Mucosa of gallbladder (tissue), 1 donor: ENCODE results near the gene NPAS4. TPM values are rescaled to one million over a fixed set of nuclear protein-coding genes. Genes with fewer than 3 reads are reported as not detected.
"Not testable (repeated sequence)": the region's sequence is repeated elsewhere in the genome, so short reads cannot be mapped to it uniquely, and the experiment has no call there.

Experiments used
- DNase-seq: peaks from one replicate; pipeline ENCODE4 v3.0.0-alpha.2; 2020; ENCODE audit warnings: low spot score
- total RNA-seq: library from RNA; stranded (reverse); gene quantifications from one replicate; pipeline ENCODE4 v1.2.1, GENCODE V29; 2021
- donor health status: DM: no; HTN: no; CAD: no.

Gene NPAS4
- total RNA-seq, 1 donor from 2014 or later = 1.5 TPM

DNA sequence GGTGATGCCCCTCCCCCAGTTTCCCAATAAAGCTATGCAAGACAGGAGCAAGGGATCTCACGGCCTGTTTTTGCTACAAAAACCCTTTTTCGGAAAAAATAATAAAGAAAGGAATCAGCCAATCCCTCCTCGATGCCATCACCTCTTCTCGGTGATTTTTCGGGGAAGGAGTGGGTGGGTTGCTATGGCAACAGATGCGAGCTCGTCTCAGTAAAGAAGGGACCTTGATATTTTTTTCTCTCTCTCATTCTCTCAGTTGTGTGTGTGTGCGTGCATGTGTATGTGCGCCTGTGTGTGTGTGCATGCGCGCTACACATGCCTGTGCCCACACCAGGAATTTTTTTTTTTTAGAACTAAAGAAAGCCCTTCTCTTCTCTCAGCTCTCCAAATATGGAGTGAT lies 3.8 kb upstream of the NPAS4 start:
- no peak for DNase-seq

DNA sequence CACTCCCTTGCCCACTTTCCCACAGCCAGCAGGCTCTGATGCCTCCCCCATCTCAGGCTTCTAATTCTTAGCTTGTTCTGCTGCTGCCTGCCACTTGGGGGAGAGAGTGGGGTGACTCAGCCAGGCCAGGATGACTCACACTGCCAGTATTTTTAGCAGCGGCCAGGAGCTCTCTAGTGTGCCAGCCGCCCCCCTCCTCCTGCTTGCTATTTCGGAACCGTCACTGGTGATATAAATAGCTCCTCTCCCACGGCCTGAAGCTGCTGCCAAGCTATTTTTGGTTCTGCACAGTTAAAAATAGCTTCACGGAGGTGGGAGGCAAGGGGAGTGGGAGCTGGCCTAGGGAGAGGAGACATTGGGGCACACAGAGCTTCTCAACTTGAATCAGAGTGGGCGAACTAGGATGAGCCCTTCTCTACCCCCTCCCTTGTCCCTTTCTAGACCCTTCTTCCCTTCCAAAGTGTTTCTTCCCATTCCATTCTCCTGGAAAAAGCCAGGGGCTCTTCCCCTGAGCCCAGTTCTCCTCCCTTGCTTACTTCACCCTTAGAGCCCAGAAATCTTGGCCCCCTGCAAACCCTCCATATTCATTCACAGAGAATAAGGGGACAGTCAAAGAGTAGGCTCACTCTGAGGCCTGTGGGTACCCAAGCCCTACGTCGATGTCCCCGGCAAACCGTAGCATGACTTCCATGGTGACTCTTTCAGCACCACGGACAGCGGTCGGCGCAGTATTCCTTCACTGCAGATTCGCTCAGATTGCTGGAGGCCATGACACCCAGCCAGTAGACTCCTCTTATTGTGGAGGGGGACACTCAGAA lies 2.5 kb upstream of the NPAS4 start:
- peak; percentile 53 for DNase-seq

DNA sequence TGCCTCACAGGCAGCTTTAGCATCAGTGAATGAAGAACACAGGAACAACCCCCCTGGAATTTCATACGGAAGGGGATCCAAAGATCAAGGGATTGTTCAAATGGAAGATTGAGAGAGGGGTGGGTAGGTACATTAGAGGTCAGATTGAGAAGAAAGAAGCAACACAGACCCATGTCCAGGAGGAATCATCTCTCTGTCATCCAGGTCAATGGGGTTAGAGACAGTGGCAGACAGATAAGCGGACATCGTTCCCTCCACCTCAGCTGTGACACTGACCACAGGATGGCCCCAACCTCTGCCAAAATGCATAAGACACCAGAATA lies 1.9 kb upstream of the NPAS4 start:
- no peak for DNase-seq

DNA sequence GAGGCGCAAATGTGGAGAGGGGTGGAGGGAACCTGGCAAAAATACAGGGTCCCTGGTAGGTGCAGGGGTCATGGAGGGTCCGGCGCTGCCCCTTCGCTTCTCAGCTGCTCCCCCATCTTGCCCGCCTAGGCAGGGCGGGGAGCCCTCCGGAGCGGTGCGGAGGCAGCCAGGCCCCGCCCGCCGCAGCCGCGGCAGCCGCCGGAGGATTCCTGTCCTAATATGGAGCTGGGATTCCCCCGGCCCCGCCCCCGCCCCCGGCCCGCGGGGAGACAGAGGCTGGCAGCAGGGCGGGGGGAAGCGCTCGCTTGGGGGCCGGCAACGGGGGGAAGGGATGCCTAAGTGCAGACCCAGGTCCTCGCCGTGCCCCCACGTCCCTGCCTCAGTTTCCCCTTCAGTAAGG lies 1.0 kb upstream of the NPAS4 start:
- DNase-seq = no peak

DNA sequence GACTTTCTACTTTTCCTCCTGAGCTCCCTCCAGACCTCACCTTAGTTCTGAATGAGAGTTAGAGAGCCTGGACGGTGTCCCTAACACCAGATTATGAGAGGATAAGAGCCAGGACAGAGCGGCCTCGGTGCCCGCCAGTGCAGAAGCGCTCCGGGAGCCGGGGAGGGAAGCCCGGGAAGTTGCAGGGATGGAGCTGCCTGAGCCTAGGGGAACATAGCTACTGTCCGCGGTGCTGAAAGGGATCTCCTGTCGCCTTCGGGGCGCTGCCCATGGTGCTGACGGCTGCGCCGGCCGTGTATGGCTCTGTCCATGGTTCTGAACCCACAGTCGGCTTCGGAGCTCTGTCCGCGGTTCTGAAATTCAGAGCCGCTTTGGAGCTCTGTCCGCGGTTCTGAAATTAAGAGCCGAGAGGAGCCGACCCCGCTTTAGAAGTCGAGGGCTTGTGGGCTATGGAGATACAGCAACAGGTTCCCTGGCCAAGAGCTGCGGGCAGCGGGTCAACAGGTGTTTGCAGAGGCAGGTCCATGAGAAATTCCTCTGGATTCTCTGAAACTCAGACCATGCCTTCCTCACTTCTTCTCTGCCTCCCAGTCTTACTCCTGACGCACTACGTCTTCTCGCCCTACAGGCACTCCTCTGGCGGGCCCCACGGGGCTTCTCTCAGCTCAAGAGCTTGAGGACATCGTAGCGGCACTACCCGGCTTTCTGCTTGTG lies 814 bp downstream of the NPAS4 start:
- DNase-seq = peak; percentile 94

DNA sequence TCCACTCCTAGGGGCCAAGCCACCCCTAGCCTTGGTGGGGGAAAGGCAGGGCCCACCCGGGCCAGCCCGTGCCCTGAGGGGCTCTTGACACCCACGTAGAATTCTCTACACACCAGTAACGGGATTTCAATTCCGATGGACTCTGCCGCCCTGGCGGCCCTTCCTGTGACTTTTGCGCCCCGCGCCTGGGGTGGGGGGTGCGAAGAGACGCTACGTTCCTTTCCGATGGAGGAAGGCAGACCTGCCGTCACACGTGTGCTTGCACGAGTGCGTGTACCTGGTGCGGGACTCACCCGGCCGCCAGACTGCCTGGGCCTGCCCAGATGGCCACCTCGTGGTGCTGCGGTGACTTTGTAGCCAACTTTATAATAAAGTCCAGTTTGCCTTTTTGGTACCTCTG lies 5.5 kb downstream of the NPAS4 start:
- DNase-seq = no peak

DNA sequence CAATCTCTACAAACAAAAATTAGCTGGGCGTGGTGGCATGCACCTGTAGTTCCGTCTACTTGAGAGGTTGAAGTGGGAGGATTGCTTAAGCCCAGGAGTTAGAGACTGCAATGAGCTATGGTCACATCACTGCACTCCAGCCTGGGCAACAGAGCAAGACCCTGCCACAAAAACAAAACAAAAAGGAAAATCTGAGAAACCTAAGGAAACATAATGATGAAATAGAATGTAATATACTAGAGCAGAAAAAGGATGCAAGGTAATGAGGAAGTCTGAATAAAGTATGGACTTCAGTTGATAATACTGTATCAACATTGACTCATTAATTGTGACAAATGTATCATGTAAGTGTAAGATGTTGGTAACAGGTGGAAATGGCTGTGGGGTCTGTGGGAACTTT lies 8.1 kb downstream of the NPAS4 start:
- no peak for DNase-seq

DNA sequence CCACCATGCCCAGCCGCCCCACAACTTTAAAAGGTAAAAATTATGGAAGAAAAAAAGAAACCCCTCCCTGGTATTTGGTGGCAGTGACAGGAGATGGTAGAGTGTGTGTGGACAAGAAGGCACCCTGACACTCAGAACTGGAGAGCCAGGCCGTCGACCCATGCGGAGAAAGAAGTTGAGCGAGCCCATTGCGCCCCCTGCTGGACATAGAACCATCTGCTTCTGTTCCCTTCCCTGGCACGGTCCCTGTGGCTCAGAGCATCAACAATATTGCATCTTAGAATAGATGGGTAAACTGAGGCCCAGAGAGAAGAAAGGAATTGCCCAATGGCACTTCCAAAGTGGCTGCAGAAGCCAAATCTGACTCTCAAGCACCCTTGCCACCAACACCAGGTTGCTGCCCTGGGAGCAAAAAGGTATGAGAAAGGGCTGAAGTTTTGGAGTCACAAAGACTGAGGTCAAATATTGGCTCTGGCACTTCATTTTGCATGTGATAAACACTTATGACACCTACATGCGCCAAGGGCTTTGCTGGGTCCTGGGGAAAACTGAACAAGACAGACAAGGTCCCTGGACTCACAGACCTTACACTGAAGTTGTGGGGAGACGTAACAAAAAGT lies 9.3 kb downstream of the NPAS4 start:
- DNase-seq = peak; percentile 68

DNA sequence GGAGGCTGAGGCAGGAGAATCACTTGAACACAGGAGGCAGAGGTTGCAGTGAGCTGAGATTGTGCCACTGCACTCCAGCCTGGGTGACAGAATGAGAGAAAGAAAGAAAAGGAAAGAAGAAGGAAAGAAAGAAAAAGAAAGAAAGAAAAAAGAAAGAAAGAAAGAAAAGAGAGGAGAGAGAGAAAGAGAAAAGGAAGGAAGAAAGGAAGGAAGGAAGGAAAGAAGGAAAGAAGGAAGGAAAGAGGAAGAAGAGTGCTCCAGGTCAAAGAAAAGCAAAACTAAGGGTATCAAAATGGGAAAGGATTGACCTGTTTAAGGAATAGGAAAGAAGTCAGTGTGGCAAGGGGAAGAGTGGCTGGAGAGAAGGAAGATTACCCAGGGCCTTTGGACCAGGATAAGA lies 10.5 kb downstream of the NPAS4 start:
- not testable (repeated sequence) for DNase-seq

DNA sequence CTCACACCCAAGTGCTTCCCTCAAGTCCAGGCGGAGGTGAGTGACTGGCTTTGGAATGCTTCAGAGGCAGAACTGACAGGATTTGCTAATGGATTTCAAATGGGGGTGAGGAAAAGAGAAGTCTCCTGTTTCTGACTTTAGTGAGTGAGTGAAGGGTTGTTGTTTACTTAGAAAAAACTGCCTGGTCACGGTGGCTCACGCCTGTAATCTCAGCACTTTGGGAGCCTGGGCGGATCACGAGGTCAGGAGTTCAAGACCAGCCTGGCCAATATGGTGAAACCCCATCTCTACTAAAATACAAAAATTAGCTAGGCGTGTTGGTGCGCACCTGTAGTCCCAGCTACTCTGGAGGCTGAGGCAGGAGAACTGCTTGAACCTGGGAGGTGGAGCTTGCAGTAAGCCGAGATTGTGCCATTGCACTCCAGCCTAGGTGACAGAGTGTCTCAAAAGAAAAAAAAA lies 11.1 kb downstream of the NPAS4 start:
- not testable (repeated sequence) for DNase-seq

DNA sequence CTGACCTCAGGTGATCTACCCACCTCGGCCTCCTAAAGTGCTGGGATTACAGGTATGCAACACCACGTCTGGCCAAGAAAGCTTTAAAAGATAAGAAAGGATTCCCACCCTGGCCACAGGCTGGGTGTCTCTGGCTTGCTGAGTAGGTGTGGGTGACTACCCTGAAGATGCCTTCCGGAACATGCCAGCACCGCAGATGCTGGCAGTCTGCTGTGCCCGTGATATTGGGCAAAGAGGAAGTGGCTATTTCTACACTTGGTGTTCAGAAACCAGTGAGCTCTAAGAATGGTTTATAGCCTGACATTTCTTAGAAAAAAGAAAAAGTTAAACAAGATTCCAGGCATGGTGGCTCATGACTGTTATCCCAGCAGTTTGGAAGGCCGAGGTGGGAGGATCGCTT lies 11.8 kb downstream of the NPAS4 start:
- DNase-seq = no peak

DNA sequence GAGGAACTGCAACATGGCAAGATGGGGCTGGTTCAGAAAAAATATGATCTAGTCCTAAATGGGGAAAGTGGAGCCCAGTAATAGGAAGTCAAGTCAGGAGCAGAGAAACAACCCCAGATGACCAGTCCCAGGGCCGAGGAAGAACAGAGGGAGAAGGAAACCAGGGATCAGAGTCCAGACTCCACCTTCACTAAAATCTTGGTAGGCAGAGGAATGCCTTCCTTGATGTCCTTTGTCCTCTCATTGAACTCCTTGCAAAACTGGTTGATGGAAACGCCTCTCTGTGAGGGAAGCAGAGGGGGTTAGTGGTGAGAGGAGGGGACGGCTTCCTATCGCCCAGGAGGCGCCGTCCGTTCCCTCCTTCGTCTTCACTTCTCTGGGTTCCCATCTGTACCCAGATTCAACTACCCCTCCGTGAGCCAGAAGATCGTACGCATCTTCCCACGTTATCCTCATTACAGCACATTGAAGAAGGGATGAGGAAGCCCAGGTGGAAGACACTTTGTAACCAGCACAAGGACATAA lies 17.2 kb downstream of the NPAS4 start:
- DNase-seq = no peak

DNA sequence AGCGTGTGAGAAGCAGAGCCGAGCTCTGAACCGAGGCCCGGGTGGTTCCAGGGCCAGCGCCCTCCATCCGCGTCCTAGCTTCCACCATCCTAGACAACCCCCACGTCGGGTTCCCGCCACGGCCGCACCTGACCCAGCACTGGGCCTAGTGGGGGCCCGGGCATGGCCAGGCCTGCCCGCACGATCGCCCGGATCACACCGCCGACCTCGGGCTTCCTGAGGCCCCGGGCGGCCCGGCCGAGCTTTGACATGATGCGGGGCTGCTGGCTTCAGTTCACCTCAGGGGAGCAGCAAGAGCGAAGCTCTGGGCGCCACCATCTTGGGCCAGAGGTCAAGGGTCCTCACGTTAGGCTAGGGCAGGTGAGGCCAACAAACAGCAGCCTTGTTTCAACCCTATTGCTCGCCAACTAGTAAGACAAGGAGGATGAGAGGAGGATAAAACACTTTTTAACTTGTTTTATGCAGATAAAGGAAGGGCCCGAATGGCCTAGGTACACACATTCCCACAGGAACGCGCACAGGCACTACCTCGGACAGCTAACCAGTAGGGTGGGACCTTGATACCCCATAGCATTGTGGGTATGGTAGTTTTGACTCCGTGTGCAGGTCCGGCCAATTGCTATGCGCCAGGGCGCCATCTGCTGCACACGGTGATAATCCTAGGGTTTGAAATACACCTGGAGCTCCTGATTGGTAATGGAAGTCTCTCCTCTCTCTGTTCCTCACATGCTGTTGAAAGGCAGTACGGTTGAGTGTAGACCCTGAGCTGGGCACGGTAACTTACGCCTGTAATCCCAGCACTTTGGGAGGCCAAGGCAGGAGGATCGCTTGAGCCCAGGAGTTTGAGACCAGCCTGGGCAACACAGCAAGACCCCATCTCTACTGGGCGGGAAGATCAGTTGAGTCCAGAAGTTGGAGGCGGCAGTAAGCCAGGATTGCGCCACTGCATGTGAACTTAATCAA lies 17.9 kb downstream of the NPAS4 start, which contains the start of gene MRPL11:
Gene MRPL11, minus strand, starts transcription at position 345 of the 963 bp plus-strand sequence. Its CDS starts 94 bp downstream, at position 251.
- DNase-seq = peak; percentile 92

DNA sequence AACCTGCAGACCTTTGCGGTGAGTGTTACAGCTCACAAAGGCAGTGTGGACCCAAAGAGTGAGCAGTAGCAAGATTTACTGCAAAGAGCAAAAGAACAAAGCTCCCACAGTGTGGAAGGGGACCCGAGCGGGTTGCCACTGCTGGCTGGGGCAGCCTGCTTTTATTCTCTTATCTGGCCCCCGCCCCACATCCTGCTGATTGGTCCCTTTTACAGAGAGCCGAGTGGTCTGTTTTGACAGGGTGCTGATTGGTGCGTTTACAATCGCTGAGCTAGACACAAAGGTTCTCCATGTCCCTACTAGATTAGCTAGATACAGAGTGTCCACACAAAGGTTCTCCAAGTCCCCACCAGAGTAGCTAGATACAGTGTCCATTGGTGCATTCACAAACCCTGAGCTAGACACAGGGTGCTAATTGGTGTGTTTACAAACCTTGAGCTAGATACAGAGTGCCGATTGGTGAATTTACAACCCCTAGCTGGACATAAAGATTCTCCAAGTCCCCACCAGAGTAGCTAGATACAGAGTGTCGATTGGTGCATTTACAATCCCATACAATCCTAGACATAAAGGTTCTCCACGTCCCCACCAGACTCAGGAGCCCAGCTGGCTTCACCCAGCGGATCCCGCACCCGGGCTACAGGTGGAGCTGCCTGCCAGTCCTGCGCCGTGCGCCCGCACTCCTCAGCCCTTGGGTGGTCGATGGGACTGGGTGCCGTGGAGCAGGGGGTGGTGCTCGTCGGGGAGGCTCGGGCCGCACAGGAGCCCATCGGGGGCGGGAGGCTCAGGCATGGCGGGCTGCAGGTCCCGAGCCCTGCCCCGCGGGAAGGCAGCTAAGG lies 19.5 kb downstream of the NPAS4 start:
- not testable (repeated sequence) for DNase-seq

DNA sequence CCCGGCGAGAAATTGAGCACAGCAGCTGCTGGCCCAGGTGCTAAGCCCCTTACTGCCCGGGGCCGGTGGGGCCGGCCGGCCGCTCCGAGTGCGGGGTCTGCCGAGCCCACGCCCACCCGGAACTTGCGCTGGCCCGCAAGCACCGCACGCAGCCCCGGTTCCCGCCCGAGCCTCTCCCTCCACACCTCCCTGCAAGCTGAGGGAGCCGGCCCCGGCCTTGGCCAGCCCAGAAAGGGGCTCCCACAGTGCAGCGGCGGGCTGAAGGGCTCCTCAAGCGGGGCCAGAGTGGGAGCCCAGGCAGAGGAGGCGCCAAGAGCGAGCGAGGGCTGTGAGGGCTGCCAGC lies 20.1 kb downstream of the NPAS4 start:
- not testable (repeated sequence) for DNase-seq

DNA sequence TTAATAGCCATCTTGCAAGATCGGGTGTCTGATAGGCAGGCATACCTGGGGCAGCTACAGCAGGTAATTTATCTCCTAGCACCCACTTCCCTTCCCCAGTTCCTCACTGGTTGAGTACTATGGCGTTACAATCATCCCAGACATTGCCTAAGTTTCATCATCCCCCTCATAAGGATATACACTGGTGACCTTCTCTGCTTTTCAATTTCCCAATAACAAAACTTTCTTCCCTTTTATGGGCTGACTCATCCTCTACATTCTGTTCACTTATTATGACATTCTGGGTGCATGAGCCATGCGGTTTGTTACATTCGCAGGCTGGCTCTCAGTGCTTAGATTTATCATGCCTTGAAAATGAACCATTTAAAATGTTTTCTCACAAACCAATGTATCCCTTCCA lies 22.8 kb downstream of the NPAS4 start:
- DNase-seq = no peak

DNA sequence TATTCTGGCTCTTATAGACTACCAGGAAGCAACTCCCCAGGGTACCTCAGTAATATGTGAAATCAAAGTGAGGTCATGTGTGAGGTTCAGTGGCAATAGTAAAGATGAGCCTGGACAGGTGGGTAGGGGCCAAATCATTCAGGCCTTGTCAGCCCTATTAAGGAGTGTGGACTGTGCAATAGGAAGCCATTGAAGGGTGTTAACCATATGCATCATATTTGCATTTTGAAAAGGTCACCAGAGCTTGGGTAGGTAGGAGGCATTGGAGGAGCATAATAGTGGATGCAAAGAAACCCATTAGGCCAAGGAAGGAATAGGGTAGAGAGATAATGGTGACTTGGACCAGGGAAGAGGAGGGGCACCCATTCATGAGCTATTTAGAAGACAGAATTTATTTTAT lies 26.2 kb downstream of the NPAS4 start:
- DNase-seq = no peak

DNA sequence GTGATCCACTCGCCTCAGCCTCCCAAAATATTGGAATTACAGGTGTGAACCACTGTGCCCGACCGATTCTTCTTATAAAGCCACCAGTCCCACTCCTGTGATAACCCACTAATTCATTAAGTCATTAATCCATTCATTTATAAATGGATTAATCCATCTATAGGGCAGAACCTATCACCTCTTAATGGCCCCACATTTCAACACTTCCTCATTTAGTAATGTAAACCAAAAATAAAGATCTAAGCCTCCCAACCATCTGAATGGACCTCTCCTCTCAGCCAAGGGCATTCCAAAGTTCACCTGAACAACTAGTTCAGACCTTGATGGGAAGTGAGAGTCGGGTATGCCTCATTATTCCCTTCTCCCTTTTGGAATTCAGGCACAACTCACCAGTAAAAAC lies 27.7 kb downstream of the NPAS4 start:
- DNase-seq = no peak

DNA sequence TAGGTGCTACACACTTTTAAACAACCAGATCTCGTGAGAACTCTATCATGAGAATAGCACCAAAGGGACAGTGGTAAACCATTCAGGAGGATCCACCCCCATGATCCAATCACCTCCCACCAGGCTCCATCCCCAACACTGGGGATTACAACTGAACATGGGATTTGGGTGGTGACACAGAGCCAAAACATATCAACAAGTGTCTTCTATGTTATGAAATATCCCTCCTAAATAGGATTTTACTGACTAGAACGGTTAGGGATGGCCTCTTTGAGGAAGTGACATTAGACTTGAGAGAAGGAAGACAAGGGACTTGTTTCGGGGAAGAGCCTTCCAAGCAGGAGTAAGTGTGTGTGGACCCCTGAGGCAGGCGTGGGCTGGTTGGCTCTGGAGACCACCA lies 29.7 kb downstream of the NPAS4 start:
- no peak for DNase-seq

DNA sequence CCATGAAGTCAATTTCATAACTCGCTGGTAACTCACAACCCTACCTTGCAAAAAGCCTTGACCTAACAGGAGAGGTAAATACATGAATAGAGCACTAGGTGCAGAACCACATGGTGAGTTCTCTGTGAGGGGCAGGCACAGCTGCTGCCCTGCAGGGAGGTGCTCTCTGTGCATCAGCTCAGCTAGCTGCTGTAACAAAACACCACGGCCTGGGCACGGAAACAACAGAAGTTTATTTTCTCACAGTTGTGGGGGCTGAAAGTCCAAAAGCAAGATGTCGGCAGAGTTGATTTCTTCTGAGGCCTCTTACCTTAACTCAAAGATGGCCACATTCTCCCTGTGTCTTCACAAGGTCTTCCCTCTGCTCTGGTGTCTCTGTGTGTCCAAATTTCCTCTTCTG lies 30.8 kb downstream of the NPAS4 start:
- DNase-seq = no peak

DNA sequence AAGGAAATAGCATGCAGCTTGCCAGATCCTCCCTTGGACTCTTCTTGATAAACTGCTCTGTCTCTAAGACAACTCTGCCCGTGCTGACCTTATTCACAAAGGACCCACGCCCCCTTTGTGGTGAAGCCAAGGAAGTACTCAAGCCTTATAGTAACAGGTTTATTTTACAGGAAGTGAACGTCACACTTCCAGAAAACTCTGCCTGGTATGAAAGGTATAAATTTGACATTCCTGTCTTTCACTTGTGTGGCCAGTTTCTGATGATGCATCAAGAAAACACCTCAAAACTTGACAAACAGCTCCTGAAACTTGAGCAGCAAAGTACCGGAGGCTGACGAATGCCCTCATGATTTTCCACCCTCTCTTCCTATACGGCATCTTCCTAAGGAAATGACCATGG lies 33.4 kb downstream of the NPAS4 start:
- no peak for DNase-seq
